GM18511 (cell line): Measurements from ENCODE around the gene MXD4.
"Not testable (repeated sequence)": the region's sequence is repeated elsewhere in the genome, so short reads cannot be mapped to it uniquely, and the experiment has no call there.

Source experiments
- ATAC-seq: cut with Tn5 transposase; IDR thresholded peaks from one replicate; pipeline ENCODE4 v1.9.1; 2021; ENCODE audit warnings: mild to moderate bottlenecking, moderate library complexity; ENCODE audit not compliant: unreplicated experiment

Gene MXD4

DNA sequence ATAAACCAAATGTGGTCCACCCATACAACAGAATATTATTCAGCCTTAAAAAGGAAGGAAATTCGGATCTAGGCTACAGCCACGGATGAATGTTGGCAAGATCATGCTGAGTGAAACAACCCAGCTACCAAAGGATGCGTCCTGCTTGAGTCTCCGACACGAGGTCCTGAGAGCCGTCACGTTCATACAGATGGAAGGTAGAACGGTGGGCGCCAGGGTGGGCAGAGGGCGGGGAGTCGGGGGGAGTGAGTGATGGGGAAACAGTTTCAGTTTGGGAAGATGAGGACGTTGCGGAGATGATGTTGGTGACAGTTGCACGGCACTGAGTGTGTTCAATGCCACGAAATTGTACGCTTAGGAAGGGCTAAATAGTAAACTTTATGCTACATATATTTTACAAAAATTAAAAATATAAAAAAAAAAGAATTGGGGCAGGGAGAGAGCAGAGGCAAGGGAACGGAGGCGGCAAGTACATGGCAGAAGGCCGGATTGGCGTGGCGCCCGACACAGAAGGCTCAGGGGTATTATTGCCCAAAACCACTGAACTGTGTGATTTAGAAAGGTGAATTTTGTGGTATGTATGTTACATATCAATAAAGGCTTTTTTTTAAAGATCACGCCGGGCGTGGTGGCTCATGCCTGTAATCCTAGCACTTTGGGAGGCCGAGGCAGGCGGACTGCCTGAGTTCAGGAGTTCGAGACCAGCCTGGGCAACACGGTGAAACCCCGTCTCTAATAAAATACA is 14.8 kb upstream of the MXD4 start:
- ATAC-seq: no peak

DNA sequence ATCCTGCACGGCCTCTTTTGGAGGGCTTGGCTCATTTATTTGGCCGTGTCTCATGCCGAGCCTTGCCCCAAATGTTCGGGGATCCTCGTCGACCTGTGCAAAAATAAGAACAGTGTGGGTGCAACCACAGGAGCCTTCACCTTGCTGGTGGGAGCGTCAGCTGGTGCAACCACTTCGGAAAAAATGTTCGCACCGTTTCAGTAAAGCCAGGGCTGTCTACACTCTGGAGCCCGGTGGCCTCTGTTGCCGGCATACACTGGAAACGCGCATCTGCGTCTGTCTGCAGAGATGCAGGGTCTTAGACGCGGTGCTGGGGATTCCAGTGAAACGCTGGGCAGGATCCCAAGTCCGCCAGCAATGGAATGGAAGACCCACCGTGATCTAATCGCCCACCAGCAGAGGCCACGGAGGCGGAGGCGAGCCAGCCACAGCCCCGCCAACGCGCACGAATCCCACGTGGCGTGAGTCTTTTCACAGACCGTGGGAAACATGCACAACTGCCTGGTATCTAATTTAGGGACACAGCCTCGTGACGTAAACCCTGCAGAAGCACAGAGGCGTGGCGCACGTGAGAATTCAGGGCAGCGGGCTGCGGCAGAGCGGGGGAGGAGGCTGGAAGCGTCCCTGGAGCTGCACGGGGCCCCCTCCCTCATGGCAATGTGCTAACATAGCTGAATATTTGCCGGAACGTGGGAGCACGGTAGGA is 13.8 kb upstream of the MXD4 start:
- no peak for ATAC-seq

DNA sequence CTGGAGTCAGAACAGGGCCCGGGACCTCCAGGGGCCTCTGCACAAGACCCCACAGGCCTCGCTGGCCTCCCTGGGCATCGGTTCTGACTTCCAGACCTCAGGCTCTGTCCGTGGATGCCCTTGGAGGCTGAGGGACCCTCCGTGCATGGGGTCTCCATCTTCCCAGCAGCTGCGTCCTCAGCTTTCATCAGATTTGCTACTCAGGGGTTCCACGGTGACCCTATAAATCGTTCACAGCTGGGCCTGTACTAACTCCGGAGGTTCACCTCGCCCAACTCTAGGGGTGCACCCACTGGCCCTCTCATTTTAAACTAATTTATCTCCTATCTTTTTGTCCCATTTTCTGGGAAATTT is 13.1 kb upstream of the MXD4 start:
- ATAC-seq: not testable (repeated sequence)

DNA sequence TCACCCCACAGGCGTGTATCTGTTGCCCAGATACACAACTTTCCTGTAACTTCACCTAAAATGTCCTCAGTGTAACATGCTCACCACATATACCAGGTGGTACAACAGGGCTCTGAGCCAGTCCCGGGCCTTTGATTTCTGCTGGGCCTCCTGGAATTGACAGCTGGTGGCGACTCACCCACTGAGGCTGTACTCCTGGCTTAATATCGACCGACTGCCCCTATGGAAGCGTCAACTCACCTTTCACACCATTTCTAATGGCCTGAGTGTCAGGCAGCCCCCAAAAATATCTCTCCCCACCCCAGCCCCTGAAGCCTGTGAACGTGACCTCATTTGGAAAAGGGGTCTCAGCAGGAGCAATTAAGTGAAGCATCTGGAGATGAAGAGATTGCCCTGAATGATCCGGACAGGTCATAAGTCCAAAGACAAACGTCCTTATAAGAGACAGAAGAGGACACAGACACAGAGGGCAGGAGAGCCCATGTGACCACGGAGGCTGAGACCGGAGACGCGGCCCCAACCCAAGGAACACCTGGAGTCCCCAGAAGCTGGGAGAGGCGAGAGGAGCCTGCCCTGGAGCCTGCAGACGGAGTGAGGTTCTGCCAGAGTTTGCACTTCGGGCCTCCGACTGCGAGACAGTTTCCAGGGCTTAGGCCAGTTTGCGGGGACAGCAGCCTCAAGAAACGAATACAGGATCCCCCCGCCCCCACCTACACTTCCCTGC is 12.6 kb upstream of the MXD4 start:
- ATAC-seq: no peak

DNA sequence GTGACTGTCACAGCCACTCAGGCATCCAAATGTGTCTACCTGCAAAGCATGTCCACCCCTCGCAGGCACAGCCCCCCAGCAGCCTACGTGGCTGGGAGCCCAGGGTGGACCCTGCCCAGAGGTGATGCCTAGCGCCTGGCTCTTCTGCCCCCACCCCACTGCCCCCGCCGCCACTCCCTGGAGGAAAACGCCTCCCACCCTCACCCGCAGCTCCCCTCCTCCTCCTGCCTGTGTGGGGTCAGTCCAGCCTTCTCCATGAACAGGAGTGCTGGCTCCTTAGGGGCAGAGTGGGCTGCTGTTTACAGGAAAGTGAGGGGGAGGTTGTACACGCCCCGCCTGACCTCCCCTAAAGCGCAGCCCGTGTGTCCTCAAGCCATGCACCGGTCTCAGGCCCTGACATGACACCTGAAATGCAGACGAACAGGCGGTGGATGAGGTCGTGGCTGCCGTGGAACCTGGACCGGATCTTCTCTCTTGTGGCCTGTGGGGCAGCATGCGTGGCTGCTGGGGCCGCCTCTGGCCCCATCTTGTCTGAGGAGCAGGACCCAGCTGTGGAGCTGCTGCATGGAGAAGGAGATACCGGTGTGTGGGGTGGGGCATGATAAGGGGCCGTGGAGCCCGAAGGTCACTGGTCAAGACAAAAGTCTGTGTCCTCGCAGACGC is 11.9 kb upstream of the MXD4 start:
- no peak for ATAC-seq

DNA sequence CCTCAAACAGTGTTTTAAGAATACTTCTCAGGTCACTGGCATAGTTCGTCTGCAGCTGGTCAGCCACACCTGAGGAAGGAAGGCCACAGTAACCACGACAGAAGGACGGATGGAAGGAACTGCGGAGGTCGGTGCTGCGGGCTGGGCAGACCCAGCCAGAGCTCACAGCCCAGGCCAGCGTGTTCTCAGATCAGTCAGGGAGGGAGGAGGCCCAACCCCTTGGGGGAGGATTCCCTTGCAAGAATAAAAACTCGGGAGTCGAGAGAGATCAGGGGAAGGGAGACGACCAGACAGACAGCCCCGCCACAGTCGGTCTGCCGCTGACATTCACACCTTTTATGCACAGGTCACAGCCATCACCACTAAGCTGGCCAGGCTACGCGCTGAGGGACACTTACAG is 11.3 kb upstream of the MXD4 start:
- ATAC-seq: no peak

DNA sequence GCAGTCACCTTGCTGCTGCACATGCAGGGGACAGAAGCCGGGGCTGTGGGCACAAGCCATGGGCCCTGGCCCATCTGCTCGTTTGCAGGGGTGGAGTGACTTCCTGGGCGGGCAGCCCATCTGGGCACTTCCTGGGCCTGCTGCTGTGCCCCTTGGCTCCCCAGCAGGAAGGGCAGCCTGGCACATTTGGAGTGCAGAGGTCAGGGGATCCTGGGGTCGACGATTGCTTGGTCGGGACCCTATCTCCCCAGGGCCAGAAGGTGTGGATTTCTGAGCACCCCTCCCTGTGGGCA is 10.9 kb upstream of the MXD4 start:
- no peak for ATAC-seq

DNA sequence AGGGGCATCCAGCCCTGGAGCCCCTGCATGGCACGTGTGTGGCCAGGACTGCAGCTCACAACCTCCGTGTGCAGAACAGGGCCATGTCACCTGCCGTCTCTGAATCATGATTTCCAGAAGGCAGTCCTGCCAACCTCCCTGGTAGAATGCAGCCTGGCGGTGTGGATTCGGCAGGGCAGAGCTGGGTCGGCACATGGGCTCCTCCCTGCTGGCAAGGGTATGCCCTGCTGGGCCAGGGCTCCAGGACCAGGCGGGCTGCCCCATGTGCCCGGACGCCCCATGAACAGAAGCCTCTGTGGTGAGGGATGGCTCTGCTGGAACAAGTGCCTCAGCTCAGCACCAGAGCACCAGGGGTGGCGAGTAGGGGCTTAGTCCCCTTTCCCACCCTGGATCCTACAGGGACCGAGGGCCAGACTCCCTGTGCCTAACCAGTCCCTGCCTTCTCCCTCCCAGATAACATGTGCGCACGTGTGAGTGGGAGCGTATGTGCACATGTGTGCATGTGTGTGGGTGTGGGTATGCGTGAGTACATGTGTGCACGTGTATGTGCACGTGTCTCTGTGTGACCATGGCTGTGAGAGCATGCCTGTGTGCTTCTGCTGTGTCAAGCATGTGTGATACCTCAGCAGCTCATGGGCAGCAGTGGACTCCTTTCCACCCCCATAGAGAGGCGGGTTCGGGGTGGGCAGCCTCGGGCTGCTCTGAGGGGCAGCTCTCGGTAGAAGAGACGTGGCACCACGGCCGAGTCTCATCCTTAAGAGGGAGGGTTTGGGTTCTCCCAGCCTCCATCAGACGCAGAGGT is 10.3 kb upstream of the MXD4 start:
- ATAC-seq: no peak

DNA sequence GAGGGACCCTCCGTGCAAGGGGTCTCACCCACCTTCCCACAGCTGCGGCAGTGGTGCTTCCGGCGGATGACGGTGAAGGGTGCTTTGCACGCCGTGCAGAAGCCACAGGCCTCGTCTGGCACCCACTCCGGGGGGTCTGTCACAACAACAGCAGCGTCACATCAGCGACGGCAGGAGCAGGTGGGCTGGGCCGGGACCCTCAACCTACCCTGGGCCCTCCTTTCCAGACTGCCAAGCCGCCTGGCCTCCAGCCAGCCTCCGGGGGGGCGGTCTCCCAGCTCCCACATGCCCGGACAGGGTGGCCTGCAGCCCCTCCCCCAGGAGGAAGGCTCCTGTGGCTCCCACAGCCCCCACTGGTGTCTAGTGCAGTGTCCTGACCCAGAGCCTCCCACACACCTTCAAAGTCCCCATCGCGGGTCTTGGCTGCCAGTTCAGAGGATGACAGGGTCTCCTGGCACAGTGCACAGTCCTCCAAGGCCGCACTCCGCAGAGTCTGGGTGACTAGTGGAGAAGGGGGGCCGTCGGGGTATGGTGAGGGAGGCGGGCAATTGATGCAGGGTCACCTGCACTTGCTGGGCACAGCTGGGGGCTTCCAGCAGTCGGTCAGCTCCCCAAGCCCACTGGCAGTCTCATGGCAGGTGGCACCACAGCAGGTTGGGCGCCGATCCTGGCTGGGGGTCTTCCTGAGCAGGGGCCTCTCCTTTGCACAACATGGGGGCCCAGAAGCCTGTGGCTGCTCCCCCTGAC is 9.5 kb upstream of the MXD4 start:
- no peak for ATAC-seq

DNA sequence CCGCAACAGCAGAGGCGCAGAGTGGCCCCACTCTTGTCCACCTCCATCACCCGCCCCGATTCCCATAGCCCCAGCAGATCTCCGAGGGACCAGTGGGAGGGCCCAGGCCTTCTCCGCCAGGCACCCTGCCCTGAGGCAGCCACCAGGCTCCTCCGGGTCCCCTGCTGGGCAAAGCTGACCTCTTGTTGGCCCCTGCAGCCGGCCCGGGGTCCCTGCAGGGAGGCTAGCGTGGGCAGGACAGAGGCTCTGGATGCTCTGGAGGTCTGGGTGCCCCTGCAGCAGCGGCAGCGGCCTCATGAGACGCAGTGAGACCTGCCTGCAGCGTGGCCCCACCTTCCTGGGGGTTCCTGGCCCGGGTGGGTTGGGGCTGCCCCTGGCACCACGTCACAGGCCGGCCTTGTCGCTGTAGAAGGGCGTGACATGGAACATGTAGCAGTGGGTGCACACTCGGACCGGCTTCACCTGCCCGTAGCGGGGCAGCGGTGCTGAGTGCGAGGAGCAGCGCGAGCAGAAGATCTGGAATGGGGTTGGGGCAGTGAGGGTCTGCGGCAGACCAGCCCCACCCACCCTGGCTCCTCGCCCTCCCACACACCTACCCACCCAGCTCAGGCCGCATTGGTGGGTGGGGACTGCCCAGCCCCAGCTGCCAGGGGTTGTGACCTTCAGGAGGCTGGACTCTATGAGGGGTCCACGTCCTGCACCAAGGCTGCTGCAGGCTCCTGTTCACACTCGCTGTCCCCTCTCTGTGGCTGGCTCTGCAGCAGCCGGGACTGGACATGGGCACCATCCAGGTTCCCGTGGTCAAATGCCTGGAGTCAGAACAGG is 8.6 kb upstream of the MXD4 start:
- no peak for ATAC-seq

DNA sequence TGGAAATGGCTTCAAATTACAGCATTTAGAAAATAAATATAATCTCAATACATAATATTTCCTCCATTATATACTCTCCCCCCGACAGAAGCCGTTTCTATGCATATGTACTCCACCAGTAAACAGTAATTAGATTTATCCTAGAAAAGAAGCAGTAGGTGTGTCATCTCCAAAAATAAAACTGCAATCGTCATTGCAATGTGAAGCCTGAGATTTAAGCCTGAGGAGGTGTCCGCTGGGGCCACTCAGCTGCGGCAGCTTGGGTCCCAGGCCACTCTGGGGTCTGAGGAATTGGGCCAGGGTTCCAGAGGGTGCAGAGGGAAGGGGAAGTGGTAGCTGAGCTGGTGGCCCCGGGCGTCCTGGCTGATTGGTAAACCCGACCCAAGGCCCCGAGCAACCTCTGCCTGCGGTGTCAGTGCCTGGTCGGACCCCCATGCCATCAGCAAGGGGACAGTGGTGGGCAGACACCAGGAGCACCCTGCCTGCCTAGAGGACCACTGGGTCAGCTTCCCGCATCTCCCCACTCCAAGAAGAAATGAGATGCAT is 7.8 kb upstream of the MXD4 start:
- ATAC-seq: no peak

DNA sequence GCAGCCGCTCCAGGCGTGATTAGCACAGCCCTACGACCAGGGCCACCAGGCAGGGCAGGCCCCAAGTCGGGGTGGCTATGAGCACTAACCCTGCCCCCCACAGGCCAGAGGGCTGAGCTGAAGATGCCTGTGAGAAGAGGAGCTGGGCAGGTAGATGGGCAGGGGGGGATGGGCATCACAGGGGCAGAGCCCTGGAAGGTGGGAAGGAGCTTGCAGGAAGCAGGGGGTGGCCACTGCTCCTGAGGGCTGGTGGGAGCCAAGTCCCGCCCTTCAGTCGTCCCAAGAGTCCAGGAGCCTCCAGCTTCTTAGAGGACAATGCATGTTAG is 7.3 kb upstream of the MXD4 start:
- no peak for ATAC-seq

DNA sequence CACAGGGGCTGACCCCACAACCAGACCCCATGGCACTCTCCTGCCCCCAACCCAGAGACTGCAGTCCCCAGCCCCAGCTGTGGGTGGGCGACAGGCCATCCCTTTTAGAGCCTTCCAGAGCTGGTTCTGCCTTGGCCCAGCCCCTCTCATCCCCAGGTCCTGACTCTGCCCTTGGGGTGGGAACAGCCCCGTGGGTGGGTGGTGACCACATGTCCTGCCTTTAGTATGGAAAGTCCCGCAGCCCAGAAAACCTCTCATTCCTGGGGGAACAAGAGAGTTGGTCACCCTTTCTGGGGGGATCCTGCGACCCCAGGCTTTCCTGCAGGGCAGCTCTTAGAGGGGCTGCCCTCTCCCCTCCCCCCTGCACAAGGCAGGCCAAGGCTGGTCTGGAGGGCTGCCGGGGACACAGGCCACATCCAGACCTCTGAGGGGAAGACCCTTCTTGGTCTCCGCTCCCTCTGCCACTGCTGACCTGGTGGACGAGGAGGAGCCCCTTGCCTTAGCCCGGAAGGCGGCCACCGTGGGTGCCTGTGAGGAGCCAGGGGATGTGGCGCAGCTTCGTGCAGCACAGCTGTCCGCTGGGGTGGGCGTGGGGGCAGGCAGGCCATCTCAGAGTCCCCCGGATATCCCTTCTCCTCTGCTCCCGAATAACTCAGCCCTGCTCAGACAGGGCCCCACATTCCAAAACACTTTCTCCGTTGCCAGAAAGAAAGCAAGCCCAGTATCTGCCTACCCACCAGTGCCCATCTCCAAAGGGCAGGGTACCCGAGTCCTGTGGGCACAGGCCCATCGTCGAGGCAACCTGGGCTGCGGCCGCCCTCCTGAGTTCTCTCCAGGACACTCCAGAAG is 6.7 kb upstream of the MXD4 start:
- no peak for ATAC-seq

DNA sequence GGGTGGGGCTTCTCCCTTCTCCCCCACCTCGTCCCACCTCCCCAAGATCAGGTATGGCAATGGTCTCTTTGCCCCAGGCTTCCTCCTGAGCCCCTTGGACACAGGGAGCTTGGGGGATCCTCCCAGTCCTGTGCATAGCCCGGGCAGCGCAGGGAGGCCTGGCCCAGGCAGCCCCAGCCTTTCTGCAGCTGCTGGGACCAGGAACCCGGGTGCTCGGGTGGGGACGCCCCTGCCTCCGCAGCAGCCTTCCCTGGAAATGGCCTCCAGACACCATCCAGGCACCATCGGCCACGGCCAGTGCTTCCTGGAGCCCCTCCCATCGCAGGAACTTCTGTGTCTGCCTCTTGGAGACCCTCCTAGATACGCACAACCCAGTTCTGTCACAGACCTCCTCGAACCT is 5.9 kb upstream of the MXD4 start:
- ATAC-seq: no peak

DNA sequence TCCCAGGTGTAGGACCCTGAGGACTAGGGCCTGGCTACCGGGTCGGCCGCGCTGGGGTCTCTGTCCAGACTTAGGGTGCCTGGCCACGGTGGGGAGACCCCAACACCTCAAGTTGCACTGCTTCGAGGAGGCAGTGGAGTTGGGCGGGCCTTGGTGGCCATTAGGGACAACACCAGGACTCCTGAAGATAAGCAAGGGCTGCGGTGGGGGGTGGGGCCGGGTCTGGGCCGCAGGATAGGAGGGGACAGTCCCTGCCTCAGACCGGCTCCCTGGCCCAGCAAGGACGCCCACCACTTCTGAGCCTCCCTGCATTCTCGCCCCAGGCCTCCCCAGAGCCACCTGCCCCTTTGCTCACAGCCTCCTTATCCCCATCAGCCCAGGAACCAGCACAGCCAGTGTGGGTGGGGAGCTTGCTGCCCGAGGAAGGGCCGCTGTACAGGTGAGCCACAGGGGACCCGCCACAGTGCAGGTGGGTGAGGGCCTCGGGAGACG is 5.5 kb upstream of the MXD4 start:
- ATAC-seq: no peak

DNA sequence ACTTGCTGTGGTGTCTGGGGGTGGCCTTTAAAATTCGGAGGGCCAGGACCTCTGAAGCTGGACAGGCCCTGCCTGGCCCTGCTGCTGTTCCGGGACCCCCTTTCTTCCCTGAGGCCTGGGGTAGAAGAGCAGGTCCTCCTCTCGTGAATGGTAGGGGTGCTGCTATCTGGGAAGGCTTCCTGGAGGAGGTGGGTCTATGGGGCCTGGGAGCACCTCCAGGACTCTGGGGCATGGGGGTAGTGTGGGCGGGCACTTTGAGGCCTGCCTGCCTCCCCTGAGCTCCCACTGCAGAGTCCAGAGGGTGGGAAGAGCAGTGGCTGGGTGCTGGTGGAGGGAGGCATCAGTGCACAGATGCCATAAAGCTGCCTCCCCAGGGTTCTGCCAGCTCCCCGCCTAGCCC is 4.9 kb upstream of the MXD4 start:
- no peak for ATAC-seq

DNA sequence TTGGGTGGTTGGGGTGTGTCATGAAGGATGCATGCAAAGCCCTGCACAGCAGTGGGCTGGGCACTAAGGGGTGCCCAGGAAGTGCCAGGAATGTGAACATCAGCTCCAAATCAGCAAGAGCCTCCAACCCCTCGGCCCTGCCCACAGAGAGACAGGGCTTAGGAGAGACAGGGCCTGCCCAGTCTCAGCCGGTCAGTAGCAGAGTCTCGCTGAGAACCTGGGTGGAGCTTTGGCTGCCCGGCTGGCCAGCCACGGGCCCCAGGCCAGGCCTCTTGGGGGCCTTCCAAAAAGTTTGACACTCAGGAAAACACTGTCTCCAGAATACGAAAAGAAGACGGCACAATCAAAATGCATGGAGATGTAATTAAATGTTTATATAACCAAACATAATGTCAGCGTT is 4.3 kb upstream of the MXD4 start:
- ATAC-seq: no peak
